Fibroblast of villous mesenchyme (primary cell): Measurements from ENCODE around the gene AIRE. TPM values are rescaled to one million over a fixed set of nuclear protein-coding genes. Genes with fewer than 3 reads are reported as not detected.
"Not testable (repeated sequence)": the region's sequence is repeated elsewhere in the genome, so short reads cannot be mapped to it uniquely, and the experiment has no call there.

ENCODE experiments used
- DNase-seq: peaks from one replicate; pipeline ENCODE4 v3.0.0-alpha.2; 2010; ENCODE audit warnings: low read depth
- H3K4me3 ChIP-seq: 2 replicates; pipeline ENCODE4 v1.5.1; 2011; ENCODE audit warnings: low read depth, mild to moderate bottlenecking, low read length
- CTCF ChIP-seq: IDR thresholded peaks from 2 replicates; pipeline ENCODE4 v1.5.1; 2012; ENCODE audit warnings: low read depth, mild to moderate bottlenecking, low read length; ENCODE audit not compliant: insufficient read depth
- total RNA-seq: library from RNA; depleted of rRNA; stranded (reverse); fragments of >200 nt; gene quantifications from 2 replicates; pipeline ENCODE4 v1.2.3, GENCODE V29; 2012

AIRE gene
- total RNA-seq, 1 donor: not detected

DNA sequence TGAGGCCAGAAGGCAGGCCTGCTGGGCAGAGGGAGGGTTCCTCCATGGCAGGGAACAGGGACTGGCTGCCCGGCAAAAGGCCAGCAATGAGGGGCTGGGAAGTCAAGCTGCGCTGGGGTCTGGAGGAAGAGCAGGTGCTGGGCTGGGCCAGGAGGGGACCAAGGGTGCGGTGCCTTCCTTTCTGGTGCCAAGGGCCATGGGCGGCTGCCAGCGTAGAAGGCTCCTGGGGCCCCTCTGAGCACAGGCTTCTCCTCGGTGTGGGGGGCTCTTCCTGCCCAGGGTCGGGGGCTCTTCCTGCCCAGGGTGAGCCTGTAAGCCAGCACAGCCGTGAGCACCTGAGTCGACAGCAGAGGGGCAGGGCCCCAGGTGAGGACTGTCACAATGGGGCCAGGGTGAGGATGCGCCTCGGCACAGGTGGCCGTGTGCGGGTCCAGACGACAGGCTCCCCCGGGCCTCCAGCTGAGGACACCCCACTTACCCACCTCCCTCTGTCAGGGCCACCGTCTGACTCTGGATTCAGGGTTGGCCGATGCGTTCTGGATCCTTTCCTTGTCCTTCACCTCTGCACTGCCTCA lies 13.3 kb upstream of the AIRE start:
- H3K4me3 ChIP-seq: no peak overlapping the region
- no peak for TF ChIP-seq CTCF
- DNase-seq: no peak

DNA sequence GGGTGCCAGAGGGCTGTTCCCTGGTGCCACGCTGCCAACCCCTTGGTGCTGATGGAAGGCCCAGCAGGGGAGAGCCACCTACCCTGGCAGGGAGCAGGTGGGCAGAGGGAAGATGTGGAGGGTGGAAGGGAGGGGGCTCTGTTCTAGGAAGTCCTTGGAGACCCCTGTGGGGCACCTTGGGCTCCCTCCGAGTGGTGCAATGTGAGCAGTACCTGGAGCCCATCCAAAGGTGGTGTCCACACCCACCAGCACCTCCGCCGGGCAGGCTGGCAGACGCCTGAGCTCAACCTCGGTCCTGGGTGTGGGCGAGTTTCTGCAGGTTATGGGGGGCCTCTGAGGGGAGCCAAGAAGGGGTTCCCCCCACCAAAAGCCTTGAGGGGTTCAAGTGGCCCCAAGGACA lies 12.6 kb upstream of the AIRE start:
- H3K4me3 ChIP-seq: no peak overlapping the region
- no peak for DNase-seq
- no peak for TF ChIP-seq CTCF

DNA sequence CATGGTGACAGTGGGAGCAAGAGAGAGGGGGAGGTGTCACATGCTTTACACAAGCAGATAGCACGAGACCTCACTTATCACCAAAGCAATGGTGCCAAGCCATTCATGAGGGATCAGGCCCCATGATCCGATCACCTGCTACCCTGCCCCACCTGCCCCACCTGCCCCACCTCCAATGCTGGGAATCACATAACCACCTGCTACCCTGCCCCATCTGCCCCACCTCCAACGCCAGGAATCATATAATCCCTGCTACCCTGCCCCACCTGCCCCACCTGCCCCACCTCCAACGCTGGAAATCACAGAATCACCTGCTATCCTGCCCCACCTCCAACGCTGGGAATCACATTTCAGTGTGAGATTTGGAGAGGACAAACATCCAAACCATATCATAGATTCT lies 10.6 kb upstream of the AIRE start:
- no peak for TF ChIP-seq CTCF
- DNase-seq: no peak
- H3K4me3 ChIP-seq: no peak overlapping the region

GRCh38 chr21:44279354-44280260 lies 6.1 kb upstream of the AIRE start:
- no peak for TF ChIP-seq CTCF
- no peak for DNase-seq
- no peak overlapping the region for H3K4me3 ChIP-seq

GRCh38 chr21:44281801-44282200 lies 3.9 kb upstream of the AIRE start:
- TF ChIP-seq CTCF: no peak
- no peak overlapping the region for H3K4me3 ChIP-seq
- no peak for DNase-seq

- no peak for DNase-seq
- no peak overlapping the region for H3K4me3 ChIP-seq
- TF ChIP-seq CTCF: no peak
These were observed 3.3 kb upstream of the AIRE start for GRCh38 chr21:44282370-44282769.

DNA sequence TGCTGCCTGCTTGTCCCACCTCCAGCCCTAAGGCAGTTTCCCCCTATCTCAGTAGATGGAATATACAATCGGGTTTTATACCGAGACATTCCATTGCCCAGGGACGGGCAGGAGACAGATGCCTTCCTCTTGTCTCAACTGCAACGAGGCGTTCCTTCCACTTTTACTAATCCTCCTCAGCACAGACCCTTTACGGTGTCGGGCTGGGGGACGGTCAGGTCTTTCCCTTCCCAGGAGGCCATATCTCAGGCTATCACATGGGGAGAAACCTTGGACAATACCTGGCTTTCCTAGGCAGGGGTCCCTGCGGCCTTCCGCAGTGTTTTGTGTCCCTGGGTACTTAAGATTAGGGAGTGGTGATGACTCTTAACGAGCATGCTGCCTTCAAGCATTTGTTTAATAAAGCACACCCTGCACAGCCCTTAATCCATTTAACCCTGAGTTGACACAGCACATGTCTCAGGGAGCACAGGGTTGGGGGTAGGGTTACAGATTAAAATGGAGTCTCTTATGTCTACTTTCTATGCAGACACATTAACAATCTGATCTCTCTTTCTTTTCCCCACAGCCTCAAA lies 2.4 kb upstream of the AIRE start:
- not testable (repeated sequence) for H3K4me3 ChIP-seq, DNase-seq
